Fibroblast of lung (primary cell): ENCODE measurements around the gene HBG1.

ENCODE experiments used
- CTCF ChIP-seq, 2 donors: IDR thresholded peaks in 1 of 2; conservative IDR thresholded peaks in 1 of 2; 1 replicate in 1 of 2; 2 replicates in 1 of 2; pipeline ENCODE4 v1.5.1; 2011 to 2012; ENCODE audit warnings: low read length in 2 of 2, control low read depth in 1 of 2, inconsistent platforms in 1 of 2, low read depth in 1 of 2, mild to moderate bottlenecking in 1 of 2
- EZH2 ChIP-seq: IDR thresholded peaks from 2 replicates; pipeline ENCODE4 v1.5.1; 2012; ENCODE audit warnings: low read length, control low read depth, mild to moderate bottlenecking; ENCODE audit errors: missing control alignments

DNA sequence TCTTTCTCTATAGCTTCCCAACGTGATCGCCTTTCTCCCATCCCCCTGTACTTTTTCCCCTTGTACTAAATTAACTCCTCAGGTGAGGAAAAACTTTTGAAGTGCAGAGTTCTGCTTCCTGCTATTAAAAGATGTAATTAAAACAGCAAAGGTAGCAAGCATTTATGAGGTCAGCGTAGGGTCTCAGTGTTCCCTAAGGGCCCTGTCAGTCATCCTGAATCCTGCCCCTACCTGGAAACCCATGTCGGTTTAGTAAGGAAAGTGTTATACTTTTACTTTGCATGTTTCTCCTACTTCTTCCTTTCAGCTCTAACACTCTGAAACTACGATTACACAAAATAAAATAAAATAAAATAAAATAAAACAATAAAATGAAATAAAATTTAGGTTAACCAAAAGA is 21.5 kb downstream of the HBG1 start:
- TF ChIP-seq CTCF (conservative IDR thresholded peaks at IDR 0.05 in 1 of 2, IDR thresholded peaks at IDR 0.05 in 1 of 2; ENCODE audit: low read depth in 1 of 2, low read length in 2 of 2), result no peak
- TF ChIP-seq EZH2, result no peak
